Measurements from ENCODE around the gene AQP6.

AQP6 gene

DNA sequence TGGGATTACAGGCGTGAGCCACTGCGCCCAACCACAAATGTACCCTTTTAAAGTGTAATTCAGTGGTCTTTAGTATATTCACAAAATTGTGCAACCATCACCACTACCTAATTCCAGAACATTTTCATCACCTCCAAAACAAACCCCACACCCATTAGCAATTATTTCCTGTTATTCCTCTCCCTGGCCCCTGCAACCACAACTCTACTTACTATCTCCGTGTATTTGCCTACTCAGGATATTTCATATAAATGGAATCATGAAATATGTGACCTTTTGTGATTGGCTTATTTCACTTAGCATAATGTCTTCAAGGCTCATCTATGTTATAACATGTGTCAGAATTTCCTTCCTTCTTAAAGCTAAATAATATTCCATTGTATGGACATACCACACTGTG lies 38.2 kb upstream of the AQP6 start:
- CTCF ChIA-PET: interaction anchor here (0.5 kb wide), 1 partner anchor 137 kb away, joined by 4 read pairs; no protein-coding TSS in a partner anchor
- DNase-seq (ENCODE audit: low spot score): no peak
- H3K27ac ChIP-seq: no peak overlapping the region
- TF ChIP-seq, protein P1, sequence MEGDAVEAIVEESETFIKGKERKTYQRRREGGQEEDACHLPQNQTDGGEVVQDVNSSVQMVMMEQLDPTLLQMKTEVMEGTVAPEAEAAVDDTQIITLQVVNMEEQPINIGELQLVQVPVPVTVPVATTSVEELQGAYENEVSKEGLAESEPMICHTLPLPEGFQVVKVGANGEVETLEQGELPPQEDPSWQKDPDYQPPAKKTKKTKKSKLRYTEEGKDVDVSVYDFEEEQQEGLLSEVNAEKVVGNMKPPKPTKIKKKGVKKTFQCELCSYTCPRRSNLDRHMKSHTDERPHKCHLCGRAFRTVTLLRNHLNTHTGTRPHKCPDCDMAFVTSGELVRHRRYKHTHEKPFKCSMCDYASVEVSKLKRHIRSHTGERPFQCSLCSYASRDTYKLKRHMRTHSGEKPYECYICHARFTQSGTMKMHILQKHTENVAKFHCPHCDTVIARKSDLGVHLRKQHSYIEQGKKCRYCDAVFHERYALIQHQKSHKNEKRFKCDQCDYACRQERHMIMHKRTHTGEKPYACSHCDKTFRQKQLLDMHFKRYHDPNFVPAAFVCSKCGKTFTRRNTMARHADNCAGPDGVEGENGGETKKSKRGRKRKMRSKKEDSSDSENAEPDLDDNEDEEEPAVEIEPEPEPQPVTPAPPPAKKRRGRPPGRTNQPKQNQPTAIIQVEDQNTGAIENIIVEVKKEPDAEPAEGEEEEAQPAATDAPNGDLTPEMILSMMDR (conservative IDR thresholded peaks at IDR 0.05; ENCODE audit: low read depth): no peak
- POLR2A ChIA-PET (ENCODE audit: low non-redundant PET): no interaction called here

DNA sequence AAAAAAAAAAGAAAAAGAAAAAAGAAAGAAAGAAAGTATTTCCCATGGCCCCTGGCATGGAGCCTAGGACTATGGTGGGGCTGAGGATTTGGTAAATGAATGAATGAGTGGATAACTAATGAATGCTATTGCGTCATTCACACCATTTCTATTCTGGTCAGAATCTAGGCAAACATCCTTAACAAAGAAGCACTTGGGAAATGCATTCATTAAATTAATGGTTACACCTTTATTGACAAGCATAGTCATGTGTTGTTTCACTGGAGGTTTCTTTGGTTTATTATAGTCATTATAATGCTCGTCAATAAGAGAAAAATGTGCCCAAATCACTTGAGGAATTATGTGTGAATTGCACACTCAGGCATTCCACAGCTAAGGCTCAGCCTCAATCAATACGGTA lies 35.8 kb upstream of the AQP6 start:
- TF ChIP-seq, protein P1 (conservative IDR thresholded peaks at IDR 0.05; ENCODE audit: low read depth): no peak
- no peak overlapping the region for H3K27ac ChIP-seq
- ChIA-PET CTCF (interaction anchor here (1.0 kb wide), 1 partner anchor 70 kb away, joined by 4 read pairs; no protein-coding TSS in a partner anchor), POLR2A (ENCODE audit: low non-redundant PET) (no interaction called here)
- no peak for DNase-seq (ENCODE audit: low spot score)

DNA sequence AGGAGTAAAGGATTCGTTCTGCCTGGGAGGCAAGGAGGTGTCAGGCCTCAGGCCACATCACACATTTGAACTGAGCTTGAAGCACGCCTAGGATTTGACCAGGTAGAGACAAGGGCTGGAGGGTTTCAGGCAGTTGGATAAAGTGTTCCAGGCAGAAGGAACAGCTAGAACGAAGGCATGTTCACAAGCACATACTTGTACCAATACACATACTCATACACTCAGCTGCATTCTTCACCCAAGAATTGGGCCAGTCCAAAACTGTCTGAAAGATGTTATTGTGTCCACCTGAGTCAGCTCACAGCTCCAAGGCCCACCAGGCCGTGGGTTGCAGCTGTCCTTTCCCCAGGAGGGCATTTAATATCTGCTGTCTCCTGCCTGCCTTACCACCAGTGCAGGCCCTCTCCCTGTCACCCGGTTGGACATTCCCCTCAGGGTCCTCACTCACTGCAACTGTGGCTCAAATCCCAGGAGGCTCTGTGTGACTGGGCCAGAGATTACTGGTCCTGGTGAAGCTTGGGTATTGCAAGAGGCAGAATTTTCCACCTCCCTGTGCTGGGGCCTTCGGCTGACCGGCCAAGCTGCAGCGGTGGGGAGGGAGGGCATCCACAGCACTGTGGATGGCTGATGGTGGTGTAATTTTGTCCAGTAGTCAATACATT lies 35.0 kb upstream of the AQP6 start:
- peak; percentile 36 for DNase-seq (ENCODE audit: low spot score)
- CTCF ChIA-PET: interaction anchor here (0.6 to 1.0 kb wide), 3 partner anchors 70 to 1022 kb away, joined by 4 to 5 read pairs (median 4); no protein-coding TSS in a partner anchor
- POLR2A ChIA-PET (ENCODE audit: low non-redundant PET): no interaction called here
- H3K27ac ChIP-seq: peak overlapping the region; percentile 75
- TF ChIP-seq, protein P1 (conservative IDR thresholded peaks at IDR 0.05; ENCODE audit: low read depth): no peak

DNA sequence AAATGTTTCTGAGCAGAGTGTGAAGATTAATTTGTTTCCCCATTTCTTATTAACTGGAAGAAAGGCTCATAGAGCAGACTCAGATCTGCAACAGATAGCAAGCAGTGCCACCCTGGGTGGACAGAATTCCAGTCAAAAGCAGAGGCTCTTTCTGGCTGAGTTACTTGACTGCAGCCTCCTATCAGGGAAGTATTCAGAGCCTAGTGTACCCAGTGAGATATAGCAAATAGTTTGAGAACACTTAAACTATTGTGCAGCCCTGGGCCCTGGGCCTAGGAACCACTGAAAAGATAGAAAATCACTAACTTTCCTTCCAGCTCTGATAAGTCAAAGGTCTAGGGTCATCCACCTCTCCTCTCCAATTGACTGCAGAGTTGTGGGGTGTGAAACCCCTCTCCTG lies 33.4 kb upstream of the AQP6 start:
- POLR2A ChIA-PET (ENCODE audit: low non-redundant PET): no interaction called here
- no peak for DNase-seq (ENCODE audit: low spot score)
- CTCF ChIA-PET: interaction anchor here (0.6 kb wide), 1 partner anchor 11 kb away, joined by 4 read pairs; no protein-coding TSS in a partner anchor
- H3K27ac ChIP-seq: no peak overlapping the region
- TF ChIP-seq, protein P1 (conservative IDR thresholded peaks at IDR 0.05; ENCODE audit: low read depth): no peak

DNA sequence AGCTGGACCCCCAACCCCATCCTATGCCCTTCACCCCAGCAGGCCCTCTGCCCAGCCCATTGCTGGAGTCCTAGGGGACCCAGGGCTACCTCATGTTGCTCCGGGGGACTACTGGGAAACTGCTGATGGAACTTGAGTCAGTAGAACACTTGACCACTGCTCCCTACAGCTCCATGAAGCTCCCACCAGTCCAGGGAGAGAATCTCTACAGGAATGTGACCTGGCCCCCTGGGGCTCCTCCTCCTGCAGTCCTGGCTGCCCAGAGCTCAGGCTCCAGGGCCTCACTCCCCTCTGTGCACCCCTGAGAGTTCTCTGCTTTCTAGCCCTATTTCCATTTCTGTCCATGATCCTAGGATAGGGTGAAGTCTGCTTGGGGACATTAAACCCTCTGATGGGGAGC lies 33.0 kb upstream of the AQP6 start:
- no peak overlapping the region for H3K27ac ChIP-seq
- DNase-seq (ENCODE audit: low spot score): no peak
- POLR2A ChIA-PET (ENCODE audit: low non-redundant PET): no interaction called here
- TF ChIP-seq, protein P1 (conservative IDR thresholded peaks at IDR 0.05; ENCODE audit: low read depth): no peak
- CTCF ChIA-PET: interaction anchor here (0.6 kb wide), 1 partner anchor 12 kb away, joined by 4 read pairs; no protein-coding TSS in a partner anchor

DNA sequence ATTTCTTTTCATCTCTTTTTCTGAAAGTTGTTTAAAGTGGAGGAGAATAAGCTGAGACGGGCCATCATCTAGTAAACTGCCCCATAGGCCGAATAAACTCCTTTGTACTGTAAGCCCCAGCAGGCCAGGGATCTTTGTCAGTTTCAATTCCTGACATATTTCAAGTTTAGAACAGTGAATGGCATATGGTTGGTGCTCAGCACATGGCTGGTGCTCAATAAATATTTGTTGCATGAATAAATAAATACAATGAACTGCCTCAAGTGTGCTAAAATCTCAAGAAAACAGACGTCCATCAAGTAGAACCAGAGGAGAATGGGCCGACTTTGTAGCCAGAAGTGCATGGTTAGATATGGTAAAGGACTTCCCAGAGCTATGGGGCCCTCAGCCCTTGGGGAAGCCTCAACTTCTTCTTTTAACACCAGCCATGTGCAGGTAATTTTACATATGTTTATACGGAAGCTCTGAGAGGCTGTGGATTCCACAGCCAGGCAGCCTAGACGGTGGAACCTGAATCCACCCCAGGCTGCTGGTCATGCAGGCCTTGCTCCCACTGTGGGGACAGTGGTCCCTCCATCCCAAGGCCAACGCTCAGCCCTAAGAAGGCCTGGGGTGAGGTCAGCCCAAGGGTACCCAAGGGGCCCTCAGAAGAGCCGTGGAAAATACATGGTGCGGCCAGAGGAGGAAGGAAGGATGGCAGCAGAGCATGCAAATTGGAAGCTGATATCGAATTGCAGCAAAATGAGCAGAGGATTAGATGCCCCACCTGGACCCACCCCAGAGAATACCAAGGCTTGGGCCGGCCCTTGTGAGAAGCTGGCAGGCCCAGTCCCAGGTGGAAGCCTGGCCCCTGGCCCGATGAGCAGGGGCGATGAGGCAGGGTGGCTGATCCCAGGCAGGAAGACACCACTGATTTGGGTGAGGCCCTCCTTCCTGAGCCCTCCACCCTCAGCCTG lies 30.9 kb upstream of the AQP6 start:
- TF ChIP-seq, protein P1 (conservative IDR thresholded peaks at IDR 0.05; ENCODE audit: low read depth): no peak
- H3K27ac ChIP-seq: peak overlapping the region; percentile 25; the same call in 1 of the 2 replicates
- ChIA-PET CTCF (no interaction called here), POLR2A (ENCODE audit: low non-redundant PET) (no interaction called here)
- no peak for DNase-seq (ENCODE audit: low spot score)
